Mucosa of gallbladder (tissue), 1 donor: ENCODE measurements around the gene HS6ST3. TPM values are rescaled to one million over a fixed set of nuclear protein-coding genes. Genes with fewer than 3 reads are reported as not detected.
A peak's percentile ranks its signal among the peaks of the same experiment; 100 is the strongest.

Experiments
- DNase-seq: peaks from one replicate; pipeline ENCODE4 v3.0.0-alpha.2; 2020; ENCODE audit warnings: low spot score
- total RNA-seq: library from RNA; stranded (reverse); gene quantifications from one replicate; pipeline ENCODE4 v1.2.1, GENCODE V29; 2021
- donor health status: DM: no; HTN: no; CAD: no.

The HS6ST3 gene
- total RNA-seq, 1 donor from 2014 or later: 0.49 TPM

DNA sequence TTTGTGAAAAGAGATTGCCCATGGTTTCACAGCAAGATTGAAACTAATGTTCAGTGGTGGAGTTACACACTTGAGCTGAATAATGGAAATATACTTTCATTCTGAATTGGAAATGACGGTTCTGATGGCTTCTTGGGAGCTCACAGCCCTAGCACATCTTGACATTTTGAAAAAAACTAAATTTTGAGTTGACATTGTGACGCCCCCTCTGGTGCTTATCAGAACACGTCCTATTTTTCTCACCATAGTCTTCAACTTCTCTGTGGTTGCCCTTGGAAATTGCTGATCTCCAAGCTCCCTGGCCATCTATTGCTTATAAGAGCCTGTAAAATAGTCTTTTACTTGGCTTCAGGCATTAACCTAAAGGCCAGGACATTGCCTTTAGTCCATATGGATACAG lies 702.3 kb downstream of the HS6ST3 start:
- no peak for DNase-seq

DNA sequence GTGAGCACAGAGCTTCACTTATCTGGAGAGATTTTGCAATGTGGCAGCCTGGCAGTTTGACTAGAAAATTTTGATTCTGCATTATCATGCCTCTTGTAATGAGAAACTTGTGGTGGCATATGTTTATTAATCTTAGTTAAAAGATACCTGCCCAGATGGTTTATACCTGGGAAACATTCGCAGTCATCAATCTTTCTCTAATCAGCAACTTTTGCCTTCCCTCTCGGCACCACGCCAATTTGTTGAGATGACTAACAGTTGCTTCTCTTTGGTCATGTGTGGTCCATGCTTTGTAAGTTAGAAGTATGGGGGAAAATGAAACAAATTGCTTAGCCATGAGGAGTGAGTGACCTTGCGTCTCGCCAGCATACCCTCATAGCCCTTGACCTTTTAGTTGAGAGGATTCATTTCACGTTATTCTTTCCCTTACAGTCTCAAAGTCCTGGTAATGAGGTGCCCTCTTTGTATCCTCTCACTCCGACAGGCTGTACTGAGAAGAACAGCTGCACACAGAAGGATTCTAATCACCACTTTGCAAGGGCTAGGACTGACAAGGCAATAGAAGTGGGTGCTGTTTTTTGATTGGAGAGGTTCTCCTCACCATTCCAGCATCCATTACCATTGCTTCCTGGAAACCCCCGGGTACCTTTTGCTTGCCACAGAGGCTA lies 703.0 kb downstream of the HS6ST3 start:
- DNase-seq: no peak

DNA sequence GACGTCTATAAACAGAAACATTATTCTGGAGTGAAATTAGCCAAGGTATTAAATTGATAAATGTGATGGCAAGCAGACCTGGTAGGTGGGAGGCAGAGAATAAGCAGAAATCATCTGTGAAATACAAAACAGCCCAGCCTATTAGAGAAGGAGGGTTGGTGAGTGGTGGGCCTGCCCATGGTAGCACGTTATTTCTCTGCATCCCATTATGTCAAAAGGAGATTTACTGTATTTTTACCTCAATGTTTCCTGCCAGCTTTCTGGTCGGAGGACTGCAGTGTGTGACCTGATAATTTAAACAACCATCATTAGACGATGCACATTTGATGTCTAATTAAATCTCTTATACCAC lies 703.5 kb downstream of the HS6ST3 start:
- DNase-seq: no peak

DNA sequence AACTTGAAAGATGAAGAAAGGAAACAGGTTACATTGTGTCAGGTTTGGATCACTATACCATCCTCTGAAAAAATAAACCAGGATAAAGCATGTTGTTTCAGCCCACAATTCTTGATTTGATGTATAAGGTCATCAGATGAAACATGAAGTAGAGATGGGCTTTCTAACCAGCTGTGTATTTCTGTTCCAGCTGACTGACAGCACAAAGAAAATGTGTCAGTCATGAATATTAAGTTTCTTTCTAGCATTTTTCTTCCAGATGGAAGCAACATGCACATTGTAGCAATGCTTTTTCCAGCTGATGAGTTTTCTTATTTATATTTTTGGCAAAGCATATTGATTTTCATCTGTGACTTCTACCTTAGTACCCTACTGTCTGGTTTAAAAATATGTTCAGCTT lies 704.8 kb downstream of the HS6ST3 start:
- DNase-seq: no peak

DNA sequence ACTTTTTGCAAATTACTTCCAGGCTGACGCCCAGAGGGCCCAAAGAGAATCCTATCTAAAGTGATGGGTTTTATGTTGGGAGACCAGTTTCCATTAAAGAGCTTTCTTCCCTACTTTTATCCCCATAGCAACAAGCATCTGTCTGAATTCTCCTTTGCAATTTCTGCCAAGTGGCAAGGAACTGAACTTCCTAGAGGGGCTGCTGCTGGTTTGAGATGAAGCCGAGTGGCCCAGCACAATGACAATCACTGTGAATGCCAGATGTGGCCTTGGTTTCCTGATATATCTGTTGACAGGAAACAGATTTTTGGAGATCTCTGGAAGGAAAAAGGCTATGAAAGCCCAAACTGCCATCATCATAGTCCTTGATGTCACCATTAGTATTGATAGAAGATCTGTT lies 705.8 kb downstream of the HS6ST3 start:
- no peak for DNase-seq

DNA sequence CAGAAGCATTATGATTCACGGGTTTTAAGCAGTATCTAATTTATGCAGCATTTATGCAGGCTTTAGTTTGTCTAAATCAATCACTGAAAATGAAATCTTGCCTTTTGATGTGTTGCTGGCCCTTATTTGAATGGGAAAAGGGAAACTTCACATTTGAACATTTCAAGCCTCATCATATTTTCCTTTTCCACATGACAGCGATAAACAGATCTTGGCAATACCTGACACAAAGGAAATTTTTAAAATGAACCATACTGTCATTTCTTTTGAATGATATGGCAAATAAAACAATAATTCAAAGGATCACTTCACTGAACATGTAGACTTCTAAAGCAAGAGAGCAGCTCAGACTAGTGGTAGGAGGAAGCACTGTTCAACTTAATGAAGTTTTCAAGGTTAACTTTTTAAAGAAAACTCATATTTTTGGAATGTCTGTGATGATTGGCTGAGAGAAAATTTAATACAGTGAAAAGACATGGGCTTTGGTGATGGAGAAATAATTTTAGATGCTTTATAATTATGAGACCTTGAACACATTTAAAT lies 706.3 kb downstream of the HS6ST3 start:
- DNase-seq: no peak

DNA sequence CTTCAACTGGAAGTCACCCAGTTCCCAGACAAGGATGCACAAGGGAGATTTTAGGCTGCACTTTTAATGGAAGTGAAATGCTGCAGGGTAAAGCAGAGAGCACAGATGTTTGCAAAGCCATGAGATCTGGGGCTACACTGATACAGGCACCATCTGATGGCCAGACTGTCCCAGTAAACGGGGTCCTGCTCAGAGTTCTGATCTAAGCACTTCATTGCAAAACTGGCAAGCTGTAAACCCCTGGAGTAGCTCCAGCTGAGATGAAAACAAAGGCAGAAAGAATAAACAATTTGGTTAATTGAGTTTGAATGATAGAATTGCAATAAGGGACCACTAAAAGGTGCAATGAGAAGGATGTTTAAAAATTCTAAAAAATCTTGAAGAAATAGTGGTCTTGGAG lies 707.2 kb downstream of the HS6ST3 start:
- no peak for DNase-seq

DNA sequence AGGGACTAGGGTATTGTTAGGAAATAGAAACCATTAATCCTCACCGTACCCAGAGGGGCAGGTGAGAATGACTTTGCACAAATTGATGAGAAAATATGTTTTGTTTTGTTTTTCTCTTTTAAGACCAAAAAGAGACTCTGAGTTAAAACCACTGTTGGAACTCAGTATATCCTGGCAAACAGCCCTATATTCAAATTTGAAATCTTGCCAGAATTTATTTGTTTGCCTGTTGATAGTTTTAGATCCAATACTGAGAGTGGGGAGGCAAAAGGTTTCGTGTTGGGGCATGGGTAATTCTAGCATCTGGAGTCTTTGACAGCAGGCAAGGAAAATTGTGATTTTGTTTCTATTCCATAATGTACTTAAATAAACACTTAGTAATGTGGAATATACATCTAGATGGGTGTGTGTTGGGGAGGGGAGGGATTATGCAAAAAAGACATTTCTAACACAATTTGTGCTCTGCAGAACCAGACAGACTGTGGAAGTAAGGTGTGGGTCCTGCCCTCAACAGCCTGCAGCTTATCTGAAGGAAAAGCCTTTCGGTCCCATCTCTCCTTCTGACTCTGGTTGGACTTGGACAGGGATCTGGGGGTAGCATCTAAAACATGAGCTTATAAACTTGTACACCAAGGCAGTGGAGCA lies 713.7 kb downstream of the HS6ST3 start:
- no peak for DNase-seq

DNA sequence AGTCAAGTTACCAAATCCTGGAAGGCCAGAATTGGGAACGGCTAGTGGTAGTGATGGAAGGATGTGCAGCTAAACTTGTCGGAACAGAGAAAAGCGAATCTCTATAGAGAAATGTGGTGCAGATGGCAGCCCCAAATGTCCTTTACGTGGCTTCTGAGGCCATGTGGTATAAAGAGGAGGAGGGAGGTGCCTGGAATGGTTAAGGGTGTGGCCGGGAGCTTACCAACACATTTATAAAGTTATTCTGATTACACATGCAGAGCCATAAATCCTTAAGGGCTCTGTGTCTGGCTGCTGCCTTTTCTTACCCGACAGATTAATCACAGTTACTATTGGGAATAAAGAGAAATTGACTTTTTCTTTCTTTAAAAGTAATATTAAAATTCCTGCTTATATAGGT lies 714.3 kb downstream of the HS6ST3 start:
- no peak for DNase-seq

DNA sequence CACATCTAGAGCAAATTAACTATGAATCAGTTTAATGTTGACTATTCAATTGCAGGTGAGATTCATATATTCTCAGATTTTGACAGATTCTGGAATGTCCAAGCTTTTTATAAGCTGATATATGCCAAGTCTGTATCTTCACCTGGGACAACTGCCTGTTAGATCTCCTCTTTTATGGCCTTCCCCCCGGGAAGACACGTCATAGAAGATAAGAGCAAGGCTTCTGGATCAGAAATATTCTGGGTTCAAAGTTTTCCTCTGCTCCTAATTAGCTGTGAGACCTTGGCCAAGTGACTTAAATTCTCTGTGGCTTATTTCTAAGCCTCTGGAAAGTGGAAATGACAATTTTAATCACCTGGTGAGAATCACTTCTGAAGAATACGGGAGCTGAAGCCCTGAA lies 716.8 kb downstream of the HS6ST3 start:
- DNase-seq: no peak

DNA sequence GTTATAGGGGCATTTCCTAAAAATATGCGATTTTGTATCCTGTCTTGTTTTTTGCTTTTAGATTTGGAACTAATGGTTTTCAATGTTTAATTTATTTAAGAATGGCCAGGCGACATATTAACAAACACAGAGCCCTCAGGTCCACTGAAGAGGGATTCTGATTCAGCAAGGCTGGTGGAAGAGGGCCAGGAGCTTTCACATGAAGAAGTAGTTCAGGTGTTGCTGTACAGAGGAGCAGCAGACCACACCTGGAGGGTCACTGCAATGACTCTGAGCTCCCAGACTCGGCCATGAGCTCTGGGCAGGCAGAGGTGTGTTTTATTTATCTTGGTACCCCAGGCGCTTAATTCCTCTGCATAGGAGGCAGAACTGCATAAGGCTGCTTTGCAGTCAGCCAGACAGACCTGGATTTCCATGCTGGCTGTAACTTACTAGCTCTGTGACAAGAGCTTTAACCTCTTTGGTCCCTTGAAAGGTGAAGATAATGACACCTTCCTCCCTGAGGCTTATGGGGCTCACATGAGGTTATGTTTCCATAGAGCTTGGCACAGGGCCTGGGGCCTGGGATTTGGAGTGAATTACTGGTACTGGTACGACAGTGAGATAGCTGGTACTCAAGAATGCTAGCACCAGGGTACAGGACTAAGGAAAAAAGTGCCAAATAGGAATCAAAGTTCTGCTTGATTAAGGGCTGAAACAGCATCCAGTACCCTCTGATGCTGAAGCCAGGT lies 719.6 kb downstream of the HS6ST3 start:
- no peak for DNase-seq

DNA sequence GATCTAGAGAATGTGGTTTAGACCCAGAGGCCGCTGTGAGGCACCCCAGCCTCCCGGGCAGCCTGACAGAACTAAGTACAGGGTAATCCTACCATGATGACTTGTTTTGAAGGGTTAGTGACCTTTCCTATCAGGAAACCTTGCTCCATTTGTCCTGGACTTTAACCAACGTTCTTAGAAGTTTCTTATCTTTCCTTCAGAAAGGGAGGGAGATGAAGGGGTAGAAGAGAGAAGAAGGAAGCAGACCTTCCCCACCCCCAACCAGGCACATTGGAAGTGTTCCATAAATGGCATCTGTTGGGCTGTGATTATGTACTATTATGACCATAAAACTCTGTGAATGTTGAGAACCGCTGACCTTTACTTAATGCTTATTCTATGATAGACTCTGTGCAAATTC lies 720.2 kb downstream of the HS6ST3 start:
- DNase-seq: no peak

DNA sequence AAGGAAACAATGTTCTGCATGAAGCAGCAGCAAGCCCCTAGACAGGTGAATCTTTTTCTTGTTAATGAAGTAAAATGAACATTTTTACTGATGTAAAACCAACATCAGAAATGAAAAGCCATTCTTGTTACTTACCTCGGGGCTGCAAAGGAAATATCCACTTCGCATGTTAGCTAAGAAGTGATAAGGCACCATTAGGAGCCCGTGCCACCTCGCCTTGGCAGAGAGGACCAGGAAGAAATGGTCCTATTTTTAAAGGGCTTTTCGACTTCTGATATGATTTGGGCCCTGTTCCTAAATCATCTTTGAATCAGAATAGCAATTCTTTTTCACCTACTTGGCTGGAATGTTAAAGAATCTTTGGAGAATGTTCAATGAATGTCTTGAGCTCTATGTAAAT lies 721.1 kb downstream of the HS6ST3 start:
- no peak for DNase-seq

DNA sequence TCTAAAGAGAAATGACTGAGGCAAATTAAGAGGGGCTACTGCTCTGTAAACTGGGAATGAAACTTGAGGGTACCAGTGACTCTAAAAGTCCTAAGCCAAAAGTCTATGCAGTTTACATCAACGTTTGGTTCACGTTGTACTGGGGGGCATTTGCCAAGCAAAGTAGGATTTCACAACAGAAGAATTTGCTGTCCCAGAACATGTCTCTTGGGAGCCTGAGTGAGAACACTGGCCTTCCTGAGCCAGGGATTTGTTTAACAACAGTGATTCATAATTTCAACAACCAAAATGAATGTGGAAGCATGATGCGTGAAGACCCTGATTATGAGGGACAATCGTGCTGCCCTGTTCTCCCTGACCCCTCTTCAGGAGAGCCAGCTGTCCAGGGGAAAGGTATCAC lies 726.4 kb downstream of the HS6ST3 start:
- peak; percentile 11 for DNase-seq

DNA sequence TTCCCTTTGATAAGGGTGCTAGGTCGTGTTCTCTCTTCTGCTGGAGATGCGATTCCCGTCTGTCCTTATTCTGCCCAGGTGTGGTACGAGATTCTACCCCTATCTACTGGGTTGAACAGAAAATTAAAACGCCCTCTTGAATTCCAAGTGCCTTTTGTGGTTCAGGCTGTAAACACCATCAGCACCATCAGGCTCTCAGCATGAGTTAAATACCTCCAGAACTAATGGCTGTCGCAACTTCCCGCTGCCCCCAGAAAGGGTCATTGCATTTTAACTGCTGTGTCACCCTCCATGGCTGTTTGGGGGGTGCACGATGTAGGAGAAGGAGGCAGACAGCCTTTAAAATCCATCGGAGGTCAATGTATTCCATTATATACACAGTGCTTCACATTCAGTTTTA lies 727.0 kb downstream of the HS6ST3 start:
- DNase-seq: no peak

DNA sequence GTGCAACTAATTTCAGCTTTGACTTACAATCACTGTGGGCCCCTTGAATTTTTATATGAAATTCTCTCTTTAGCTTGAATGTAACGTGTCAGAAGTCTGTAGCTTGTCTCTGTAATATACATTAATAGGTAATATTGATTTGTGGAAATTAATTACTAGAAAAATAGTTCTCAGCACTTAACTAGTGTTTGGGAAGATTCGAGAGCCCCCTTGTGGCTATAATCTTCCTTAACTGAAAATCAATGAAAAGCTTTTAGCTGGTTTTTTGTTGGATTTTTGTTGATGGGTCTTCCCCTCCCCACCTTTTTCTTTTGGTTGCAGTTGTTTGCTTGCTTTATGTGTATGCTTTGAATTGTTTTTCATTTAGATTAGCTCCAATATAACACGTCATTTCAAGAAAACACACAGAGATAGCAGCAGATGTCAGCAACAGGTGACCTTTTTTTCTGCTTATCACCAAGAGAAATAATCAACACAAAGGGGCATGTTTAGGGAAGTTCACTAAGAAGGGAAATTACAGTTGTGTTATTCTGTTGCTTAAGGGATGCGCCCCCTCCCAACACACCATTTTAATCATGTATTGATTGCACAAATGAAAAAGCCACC lies 727.5 kb downstream of the HS6ST3 start:
- DNase-seq: no peak

DNA sequence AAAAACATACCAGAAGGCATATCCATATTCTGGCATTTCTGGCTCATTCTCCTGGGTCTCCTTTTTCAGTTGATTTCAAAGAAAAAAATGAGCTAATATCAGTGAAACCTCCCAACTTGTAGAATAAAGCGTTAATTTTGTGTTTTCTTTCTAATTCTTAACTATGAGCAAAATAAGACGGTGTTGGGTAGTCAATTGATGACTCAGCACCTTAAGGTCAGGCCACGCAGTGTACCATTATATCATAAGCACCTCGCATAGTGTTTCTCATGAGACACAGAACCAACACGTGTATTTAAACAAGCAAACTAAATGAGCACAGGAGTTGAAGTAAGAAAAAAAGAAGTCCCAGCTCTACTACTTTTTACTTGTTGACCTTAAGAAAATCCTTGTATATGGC lies 729.5 kb downstream of the HS6ST3 start:
- DNase-seq: no peak

DNA sequence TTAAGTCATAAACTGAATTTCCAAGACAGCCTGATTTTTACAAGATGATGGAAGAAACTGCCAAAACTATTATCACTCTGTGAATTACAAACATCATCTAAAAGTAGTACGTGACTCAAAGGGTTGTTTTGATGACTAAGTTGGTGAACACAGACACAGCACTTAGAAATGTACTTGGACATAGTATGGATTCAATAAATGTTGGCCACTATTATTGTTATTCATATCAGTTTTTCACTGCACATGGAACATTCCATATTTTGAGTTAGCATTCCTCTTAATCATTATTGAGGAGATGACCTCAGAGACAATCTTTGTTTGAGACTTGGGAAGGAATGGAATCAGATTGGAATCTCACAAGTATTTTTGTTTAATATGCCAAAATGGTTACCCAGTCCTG lies 731.5 kb downstream of the HS6ST3 start:
- DNase-seq: no peak

DNA sequence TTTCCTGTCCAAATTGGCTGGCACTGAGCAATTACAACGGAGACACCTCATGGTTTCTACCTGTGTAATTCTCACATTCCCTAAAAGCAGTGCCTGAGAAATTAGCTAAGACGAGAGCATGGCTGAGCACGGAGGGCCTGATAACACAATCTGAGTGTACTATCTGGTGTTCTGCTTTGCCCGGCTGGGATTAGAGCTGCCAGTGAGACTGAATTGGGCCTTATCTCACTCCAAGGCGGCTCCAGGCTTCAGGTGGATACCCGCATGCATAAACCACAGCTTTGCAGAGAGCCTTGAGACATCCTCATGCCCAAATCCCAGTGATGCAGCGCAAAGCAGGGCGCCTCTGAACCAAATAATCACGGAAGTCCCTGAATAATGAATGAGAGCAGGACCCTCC lies 732.1 kb downstream of the HS6ST3 start:
- no peak for DNase-seq

DNA sequence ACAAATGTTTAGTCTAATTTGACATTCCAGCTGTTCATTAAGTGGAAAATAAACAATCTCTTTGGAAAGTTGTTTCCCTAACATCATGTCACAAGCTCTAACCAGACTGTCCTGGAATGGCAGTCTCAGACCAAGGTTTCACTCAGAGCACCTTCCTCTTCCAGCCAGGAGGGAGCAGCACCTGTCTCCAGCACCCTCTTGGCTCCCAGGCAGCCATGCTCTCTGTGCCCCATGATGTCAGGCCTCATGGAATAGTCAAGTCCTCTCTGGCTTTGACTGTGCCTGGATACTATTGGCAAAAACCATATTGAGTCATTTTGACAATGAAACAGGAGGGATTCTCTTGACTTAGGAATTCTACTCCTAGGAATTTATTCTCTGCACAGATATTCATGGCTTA lies 733.0 kb downstream of the HS6ST3 start:
- DNase-seq: no peak

DNA sequence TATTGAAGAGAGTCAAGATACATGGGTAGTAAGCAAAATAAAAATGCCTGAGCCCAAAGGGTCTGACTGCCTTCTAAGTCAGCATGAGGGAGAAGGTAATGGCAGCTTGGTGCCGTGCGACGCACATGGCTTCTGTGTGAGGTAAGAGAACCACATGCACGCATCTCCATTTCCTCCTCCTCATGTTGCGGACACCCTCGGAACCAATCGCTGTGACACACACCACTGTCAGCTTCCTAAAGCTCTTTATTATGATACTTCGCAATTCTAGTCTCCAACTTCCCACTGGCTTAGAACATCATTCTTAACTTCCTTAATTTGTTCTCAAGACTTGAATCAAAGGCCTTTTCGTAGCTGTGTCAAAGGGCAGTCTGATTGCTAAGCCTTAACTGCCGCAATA lies 734.2 kb downstream of the HS6ST3 start:
- no peak for DNase-seq

DNA sequence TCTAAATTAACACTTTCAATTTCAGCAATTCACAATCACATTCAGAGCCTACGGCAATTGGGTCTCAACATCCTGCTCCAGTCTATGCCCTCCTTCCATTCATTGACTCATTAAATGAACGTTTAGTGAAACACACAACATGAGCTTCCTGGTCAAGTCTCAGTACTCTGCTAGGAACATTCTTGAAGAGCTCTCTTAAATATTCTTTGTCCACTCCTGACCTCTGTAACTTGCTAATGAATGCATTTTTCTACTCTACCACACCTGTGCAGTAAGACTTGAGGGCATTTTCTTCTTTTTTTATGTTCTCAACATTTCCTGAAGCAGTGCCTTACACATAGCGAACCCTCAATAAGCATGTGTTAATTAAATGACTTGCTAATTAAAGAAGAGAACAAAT lies 735.7 kb downstream of the HS6ST3 start:
- DNase-seq: no peak

DNA sequence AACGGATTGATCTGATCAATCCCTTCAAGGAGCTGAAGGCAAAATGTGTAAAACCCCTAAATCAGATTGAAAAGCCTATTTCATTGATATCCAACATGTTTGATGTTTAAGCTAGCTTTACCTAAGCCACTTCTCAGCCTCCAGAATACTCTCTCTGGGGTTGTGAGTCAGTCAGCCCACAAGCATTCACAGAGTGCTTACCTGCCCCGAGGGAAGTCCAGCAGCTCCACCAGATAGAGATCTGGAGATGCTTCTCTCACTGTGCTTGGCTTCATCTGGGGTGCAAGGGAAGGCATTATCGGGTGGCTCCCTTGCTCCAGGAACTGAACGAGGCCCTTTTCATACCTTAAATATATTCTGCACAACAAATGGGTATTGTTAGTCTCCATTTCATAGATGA lies 744.7 kb downstream of the HS6ST3 start:
- no peak for DNase-seq
